ENCODE measurements around the gene ELP1.

ELP1 gene

DNA sequence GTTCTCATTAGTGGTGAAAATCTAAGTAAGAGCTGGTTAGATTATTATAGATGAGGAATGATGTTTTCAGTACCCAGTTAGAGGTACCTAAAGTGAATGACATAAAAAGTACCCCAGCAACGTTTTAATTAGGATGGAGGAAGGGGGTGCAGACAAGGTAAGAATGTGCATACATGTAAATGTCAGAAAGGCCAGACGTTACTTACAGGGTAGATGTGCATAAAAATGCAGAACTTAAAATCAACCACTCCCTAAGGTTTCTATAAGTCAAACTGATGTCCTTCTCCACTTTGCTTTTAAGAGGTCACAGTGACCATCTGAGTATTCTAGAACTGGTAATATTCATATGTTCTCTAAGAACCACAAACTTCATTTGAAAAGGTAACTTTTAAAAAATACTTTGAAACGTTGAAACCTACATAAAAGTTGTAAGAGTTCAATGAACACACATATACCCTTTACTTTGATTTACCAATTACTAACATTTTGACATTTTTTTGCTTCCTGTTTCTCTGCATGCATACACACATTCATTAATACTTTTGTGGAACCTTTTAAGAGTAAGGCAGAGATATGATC, 53.1 kb downstream of the ELP1 start:
- no peak for DNase-seq

DNA sequence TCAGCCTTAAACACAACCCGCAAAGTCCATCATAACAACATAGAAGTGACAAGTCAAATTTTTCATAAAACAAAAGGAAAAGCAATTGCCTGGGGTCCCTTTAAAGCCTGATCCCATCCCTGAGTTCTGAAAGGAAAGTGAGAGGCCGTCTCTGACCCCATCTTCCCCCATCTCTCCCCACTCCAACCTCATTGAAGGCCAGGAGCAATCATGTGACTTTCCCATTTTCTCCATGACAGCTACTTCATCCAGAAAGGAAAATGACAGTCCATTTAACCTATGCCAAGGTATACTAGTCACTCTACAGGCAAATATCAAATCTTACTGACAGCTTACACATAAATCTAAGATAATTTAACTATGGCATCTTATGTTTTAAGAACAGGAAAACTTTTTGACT, 56.4 kb downstream of the ELP1 start:
- no peak for DNase-seq

DNA sequence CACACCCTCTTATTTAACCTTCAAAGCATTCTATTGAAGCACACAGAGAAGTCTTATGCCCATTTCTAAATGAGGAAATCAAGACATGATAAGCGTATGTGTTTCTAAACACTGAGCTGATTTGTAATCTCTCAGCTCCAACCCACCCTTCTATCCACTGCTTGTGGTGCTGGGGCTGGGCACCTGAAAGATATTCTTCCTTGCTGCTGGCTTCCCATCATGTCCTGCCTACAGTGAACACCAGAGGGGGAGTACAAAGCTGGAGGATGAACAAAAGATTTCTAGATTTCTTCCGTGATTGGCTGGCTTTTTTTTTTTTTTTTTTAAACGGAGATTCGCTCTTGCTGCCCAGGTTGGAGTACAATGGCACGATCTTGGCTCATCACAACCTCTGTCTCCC, 57.5 kb downstream of the ELP1 start:
- no peak for DNase-seq

DNA sequence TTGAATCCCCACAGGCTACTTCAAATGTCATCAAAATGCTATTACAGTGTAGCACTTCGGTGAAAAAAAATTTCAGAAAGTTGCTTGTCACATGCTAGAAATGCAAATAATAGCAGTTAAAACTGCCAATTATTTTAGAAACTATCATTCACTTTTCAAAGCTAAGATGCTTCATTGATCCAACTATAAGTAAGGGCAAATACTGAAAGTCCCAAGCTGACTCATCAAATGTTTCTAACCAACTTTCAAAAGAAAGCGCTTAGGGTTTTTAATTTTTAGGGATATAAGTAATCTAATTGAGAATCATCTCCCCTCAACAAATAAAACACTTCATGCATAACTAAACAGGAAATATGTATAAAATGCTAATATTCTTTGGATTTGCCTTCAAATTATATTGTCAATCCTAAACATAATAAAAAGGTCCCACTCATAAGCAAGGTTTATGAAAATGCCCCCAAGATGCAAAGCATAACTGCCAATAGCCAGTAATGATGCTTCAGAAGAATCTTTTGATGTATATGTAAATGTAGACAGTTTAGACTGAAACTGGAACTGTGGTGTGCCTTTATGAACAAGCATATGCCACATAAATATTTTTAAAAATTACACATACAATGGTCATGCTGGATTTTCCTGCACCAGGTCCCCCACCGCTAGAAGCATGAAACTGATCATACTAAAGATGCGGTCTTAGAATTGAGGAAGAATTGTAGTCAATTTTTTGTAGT, 59.7 kb downstream of the ELP1 start:
- no peak for DNase-seq

DNA sequence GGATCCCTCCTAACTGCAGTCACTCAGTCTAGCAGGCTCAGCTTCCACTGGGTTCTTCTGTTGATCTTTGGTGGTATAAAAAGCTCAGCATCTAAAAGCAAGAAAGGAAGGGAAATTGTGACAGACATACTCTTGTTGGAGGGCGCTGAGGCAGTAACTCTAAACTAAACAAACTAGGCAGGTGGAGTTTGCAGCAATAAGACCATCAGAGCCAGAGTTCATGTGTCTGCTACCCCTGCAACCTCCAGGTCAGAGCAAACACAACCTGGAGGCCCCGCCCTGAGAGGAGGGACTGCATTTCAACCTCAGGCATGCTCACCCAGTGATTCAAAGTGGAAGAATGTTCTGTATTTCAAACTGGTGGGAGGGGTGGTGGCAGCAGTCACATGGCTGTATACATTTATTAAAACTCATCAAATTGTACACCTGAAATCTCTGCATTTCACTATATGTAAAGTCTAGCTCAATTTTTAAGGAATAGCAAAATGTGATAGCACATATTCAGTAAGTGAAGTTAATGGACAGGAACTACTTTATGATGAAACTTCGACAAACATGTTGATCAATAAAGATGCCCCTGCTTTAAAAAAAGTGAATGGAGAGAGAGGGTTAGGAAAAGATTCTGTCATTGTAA, 64.7 kb downstream of the ELP1 start:
- DNase-seq: peak; percentile 56

DNA sequence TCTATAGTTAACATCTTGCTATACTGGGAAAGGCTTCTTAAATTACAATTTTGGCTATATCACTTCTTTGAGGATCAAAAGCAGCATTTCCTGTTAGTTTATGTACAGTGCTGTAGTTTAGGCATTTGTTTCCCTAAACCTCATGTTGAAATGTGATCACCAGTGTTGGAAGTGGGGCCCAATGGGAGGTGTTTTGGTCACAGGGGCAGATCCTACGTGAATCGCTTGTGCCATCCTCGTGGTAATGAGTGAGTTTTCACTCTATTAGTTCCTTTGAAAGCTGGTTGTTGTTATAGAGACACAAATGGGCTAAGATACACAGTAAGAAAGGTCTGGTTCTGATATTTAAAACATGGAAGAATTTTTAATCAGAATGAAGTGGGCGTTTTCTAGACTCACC, 66.1 kb downstream of the ELP1 start:
- DNase-seq: no peak

DNA sequence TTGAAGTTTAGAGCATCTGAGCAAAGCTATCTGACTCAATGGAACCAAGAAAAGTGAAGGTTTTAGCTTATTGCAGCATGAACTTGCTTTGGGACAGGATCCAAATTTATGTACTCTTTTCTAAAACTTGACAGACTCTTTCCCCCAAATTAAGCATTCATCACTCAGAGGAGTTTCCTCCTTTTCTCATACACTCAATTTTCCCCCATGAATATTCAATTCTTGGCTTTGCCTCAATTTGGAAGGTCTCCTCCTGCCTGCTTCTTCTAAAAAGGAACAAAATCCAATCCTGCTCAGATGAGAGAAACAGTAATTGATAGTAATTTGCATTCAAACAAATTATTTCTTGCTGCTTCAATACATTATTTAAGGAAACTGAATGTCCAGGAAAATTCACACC, 66.8 kb downstream of the ELP1 start:
- DNase-seq: no peak

DNA sequence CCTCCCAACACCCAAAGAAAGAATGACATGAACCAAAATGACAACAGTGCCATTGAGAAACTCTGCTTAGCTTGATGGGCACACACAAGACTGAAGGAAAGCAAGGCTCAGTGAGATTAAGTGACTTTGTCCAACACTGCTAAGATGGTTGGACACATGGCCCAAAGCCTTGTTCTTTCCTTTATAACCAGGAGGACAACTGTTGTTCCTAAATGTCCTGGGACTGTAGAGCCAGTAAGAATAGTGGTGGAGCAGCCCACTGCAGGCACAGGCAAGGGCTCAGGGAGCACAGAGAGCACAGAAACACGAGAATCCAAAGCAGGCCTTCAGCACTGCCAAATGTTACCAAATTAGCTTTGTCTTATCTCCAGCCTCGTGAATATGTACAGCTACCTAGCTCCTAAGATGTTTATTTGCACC, 67.9 kb downstream of the ELP1 start:
- DNase-seq: no peak

DNA sequence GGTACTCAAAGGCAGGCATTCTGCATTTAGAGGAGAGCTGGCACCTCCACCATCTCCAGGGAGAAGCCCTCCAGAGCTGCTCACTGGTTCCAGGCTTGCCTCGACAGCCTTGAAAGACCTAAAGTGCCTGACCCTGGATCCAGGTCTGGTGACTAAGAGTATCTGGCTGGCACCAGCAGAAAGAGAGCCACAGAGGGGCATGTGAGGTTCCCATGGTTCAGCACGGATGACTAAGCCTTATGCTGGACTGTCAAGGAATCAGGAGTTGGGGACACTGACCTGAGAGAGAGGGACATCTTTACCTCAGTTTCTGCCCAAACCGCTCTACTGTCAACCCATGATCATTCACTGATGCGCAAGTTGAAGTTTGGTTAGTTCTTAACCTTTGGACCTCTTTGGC, 68.9 kb downstream of the ELP1 start:
- DNase-seq: no peak

DNA sequence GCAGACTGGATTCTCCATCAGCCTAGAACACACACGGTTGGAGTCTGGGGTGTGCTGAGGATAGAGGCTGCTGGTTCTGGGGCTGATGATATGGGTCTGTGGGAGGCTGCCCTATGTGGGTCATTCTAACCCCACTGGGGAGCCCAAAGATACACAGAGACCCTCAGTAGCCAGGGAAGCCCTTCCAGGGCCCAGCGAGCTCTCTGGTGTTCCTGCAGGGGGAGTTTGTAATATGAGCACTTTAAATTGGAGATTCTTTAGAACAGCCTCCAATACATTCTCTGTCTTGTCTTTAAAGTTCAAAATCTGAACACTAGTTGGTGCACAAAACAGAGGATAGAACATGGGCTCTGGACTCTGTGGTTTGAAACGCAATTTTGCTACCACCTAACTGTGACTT, 69.5 kb downstream of the ELP1 start:
- no peak for DNase-seq

DNA sequence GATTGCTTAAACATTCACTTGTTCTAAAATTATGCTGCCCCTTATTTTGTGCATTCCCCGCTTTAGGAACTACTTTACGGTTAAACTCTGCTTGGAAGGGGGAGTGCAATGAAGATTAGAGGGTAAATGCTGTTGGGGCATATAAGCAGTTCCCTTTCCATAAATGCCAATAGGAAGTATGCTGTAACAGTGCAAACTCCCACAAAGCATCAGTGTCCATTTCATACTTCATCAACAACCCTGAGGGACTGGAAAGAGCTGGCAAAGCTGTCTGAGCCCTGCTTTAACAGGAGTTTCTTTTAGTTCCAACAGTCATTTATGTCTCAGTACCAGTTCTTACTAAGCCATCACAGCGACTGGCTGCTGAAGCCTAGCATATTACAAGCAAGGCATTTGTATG, 70.0 kb downstream of the ELP1 start:
- no peak for DNase-seq

DNA sequence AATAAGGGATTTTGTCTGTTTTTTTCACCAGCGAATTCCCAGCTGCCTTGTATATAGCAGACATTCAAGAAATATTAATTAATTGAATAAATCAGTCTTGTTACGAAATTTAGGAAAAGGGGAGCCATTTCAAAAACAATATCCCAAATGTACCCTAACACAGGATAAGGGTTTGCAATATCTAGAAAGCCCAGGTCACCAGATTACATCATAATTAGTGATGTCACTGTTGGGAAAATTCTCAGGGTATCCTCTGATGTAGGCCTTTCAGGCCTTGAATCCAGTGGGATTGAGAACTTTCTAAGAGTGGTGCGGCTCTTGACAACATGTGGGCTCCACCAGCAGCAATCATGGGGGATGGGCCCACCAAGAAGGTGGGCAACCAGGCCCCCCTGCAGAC, 71.9 kb downstream of the ELP1 start, which contains the start of gene ACTL7A:
Gene ACTL7A (plus strand): TSS at position 270 of the 400 bp plus-strand sequence. CDS start 57 bp downstream, at position 327.
- DNase-seq: no peak

DNA sequence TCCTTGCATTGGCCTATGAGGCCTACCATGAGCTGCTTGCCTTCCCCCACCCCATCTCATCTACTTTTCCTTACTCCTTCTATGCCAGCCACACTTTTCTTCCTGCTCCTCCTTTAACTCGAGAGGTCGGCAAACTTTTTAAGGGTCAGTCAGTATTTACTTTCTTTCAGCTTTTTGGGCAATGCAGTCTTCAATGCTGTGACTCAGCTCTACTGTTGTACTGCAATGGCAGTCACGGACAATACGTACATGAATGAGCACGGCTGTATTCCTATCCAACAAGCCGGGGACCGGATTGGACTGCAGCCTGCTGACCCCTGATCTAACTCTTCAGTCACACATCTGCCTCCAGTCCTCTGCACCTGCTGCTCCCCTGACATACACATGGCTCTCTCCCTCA, 72.5 kb downstream of the ELP1 start:
- no peak for DNase-seq

DNA sequence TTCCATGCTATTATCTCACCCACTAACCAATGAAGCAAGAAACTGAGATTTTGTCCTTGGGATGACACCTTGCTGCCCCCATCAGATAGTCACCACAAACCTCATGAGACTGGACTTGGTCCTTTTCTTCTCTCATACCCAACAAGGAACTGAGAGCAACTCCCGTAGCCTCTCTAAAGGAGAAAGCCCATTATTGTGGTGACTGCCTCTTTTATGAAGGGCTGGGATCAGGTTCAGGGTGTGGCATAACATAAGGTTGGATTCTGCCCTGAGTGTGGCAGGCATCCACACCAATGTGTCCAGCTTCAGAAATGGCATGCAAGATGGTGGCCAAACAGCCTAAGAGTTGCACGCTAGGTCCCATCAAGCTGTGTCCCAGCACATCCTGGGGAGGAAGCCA, 73.2 kb downstream of the ELP1 start:
- DNase-seq: no peak

DNA sequence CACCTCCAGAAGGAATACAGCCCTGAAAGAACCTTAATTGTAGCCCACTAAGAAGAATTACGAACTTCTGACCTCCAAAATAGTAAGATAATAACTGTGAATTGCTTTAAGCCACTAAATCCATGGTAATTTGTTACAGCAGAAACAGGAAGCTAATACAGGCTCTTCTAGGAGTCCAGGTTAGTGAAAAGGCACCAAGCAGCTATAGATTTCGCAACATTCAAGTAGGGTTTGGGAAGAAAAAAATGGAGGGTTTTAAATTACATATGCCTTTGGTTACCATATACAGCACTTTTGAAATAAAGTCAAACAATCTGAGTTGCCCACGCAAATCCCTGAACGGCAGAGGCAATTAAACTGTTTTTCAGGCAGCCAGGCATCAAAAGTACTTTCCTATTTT, 73.6 kb downstream of the ELP1 start:
- DNase-seq: no peak

DNA sequence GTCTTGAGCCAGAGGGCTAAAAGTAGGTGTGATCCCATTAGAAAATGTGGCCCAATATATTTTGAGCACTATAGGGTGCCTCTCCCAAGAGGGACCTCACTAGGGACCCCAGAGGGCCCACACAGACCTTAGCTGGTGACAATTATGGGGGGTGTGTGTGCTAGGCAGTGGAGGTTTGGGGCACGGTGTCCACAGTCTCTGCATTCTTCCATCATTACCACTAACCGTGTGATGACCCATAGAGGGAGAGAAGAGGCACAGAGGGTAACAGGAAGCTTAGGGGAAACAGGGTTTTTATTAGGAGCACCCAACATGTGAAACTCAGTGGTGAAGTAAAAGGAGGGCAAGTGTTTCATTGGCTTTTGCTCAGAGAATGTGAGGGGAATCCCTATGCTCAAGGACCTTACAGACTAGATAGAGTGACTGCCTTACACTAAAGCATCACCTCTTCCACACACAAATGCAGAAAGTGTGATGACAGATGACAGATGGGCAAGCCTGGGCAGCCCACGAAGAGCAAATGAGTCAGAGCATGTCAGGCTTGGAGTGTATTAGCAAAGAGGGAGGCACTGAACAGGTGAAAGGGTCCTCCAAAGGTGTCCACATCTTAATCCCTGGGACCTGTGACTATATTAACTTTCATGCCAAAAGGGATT, 74.3 kb downstream of the ELP1 start:
- DNase-seq: no peak

DNA sequence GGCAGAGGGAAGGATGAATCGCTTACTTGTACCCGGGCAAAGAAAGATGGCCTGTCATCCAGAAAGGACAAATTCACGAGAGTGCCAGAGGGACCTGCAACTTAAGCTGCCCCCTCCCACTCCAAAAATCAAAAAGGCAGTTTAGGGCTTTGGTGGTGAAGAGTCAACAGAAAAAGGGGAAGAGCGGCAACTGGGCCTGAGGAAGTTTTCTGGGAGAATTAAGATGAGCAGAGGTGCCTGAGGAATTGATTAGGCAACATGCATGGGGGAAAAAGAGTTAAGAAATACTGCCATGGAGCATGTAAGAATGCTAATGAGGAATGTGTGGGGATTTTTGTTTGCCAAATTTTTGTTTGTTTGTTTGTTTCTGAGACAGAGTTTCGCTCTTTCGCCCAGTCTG, 76.4 kb downstream of the ELP1 start:
- no peak for DNase-seq

DNA sequence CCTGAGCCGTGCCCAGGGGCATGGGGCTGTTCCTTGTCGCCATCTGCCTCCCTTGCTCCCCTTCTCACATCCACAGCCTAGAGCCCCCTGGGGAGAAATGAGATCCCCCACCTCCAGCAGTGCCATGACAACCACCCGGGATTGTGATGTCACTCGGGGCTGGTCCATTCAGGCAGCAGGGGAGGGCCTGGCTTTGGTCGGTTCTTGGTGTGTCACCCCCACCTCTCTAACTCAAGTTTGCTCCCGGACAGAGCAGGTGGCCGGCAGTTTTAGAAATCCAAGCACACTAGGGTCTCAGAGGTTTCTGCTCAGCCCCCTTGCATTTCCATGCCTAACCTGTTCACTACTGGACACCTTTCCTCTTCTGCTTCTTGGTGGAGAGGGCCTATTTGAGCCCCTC, 78.0 kb downstream of the ELP1 start, which contains the start of gene ACTL7B:
Gene ACTL7B (minus strand): TSS at position 99 of the 400 bp plus-strand sequence. CDS start 56 bp downstream, at position 43.
- DNase-seq: no peak

DNA sequence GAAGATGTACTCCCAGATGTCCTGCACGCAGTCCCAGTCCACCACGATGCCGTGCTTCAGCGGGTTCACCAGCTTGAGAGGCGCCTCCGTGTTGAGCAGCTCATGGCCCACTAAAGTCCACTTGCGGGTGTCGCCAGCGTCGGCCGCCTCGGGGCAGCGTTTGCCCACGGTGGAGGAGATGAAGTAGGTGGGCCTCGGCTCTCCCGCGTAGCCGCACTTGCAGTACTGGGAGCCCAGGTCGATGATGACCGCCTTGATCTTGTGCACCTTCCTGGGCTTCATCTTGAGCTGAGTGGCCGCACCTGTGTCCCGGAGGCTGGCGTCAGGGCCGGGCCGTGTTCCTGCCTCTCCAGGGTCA, 78.4 kb downstream of the ELP1 start:
- no peak for DNase-seq

DNA sequence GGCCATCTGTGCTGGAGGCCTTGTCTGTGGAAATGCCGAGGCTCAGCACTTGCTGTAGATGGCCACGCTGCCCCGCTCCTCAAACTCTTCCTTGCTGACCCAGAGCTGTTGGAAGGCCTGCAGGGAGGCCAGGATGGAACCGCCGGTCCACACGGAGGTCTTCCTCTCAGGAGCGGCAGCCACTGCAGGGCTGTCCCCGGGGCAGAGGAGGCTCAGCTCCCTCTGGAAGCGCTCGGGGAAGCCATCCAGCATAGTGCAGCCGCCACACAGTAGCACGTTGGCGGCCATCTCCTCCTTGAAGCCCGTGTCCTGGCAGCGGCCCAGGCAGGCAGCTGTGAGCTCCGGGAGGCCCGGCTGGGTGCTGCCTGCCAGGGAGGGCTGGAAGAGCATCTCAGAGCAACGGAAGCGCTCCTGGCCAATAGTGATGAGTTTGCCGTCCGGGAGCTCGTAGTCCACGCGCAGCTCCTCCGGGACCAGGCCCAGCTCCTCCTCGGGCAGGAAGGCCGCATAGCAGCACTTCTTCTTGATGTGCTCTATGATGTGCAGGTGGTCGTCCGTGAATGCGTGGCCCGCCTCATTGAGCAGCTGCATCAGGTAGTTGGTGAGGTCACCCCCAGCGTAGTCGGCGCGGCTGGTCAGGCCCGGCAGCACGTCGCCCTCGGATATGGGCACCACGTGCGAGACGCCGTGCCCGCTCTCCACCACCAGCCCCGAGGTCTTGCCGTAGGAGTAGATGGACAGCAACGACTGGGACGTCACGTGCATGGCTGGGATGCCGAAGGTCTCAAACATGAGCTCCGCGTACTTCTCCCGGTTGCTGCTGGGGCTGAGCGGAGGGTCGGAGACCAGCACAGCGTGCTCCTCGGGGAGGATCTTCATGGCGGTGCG, 79.0 kb downstream of the ELP1 start:
- DNase-seq: no peak

DNA sequence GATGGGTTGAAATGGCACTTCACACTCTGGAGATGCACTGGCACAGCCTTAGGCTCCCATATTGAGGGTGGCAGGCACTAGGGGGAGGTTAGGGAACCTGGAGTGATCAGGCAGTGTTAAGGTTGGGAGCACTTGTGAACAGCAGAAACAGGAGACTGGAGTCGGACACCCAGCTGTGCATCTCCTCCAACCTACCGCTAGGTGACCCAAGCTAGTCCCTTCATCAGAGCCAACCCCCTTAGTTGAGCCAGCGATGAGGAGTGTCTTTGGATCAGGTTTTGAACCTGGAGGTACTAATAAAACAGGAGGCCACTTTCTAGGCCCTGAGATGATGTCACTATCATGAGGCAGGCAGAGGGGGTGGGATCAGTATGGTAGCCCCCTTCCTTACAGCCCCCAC, 79.8 kb downstream of the ELP1 start:
- DNase-seq: no peak

DNA sequence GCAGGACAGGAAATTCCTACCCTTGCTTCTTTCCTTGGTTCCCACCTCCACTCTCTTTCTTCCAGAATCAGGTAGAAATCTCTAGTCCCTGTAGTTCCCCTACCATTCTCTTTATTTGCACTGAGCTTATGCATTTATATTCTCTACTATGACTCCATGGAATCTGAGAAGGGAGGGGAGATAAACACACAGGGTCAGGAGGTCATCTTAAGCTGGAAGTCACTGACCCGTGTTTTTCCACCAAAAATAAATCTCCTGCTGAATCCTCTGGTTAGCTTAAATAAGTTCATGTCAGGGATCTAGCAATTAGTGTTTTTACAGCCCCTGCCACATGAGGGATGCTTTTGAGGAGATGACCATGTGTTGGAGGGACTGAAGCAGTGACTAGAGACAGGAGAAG, 81.8 kb downstream of the ELP1 start:
- DNase-seq: no peak

DNA sequence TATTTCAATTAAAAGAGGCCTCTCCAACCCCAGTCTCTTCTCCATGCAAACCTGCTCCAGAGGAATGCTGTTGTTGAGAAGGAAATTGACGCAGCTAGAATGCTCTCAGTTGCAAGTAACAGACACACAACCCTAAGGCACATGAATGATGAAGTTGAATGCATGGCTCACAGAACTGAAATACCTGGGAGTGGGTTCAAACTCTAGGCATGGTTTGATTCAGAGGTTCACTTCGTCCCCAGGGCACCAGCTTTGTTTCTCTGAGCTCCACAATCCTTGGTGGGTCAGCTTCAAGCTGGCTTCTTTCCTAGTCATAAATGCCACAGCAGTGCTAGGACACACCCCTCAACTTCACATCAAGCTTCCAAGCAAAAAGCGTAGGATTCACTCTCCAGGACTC, 82.8 kb downstream of the ELP1 start:
- DNase-seq: no peak
